ACC112 (cell line): ENCODE measurements around the gene OSM.

Experiments used
- H2AFZ ChIP-seq: fragments of 200-600 bp; sonication (generic); one replicate; pipeline ENCODE4 v1.6.0; 2017; ENCODE audit warnings: antibody characterized with exemption, low read length; ENCODE audit not compliant: unreplicated experiment
- H3K27ac ChIP-seq: fragments of 200-600 bp; sonication (generic); 2 replicates; pipeline ENCODE4 v1.5.1; 2014; ENCODE audit warnings: low read depth, mild to moderate bottlenecking, antibody characterized with exemption, low read length, moderate library complexity
- H3K27me3 ChIP-seq: fragments of 200-600 bp; sonication (generic); 2 replicates; pipeline ENCODE4 v1.6.1; 2014; ENCODE audit warnings: mild to moderate bottlenecking, antibody characterized with exemption, low read length, moderate library complexity, mixed read lengths; ENCODE audit not compliant: insufficient read depth
- H3K36me3 ChIP-seq: fragments of 200-600 bp; sonication (generic); 2 replicates; pipeline ENCODE4 v1.6.1; 2016; ENCODE audit warnings: mild to moderate bottlenecking, antibody characterized with exemption, low read length, moderate library complexity, mixed read lengths; ENCODE audit not compliant: insufficient read depth
- H3K4me1 ChIP-seq: fragments of 200-600 bp; sonication (generic); one replicate; pipeline ENCODE4 v1.6.1; 2016; ENCODE audit warnings: low read length, mixed read lengths; ENCODE audit not compliant: insufficient read depth, unreplicated experiment, control insufficient read depth
- H3K4me3 ChIP-seq: fragments of 200-600 bp; sonication (generic); 2 replicates; pipeline ENCODE4 v1.5.1; 2014; ENCODE audit warnings: mild to moderate bottlenecking, low read depth, low read length
- H3K79me2 ChIP-seq: fragments of 200-600 bp; sonication (generic); one replicate; pipeline ENCODE4 v1.6.0; 2016; ENCODE audit warnings: low read length; ENCODE audit not compliant: control insufficient read depth, unreplicated experiment, insufficient read depth

Gene OSM

DNA sequence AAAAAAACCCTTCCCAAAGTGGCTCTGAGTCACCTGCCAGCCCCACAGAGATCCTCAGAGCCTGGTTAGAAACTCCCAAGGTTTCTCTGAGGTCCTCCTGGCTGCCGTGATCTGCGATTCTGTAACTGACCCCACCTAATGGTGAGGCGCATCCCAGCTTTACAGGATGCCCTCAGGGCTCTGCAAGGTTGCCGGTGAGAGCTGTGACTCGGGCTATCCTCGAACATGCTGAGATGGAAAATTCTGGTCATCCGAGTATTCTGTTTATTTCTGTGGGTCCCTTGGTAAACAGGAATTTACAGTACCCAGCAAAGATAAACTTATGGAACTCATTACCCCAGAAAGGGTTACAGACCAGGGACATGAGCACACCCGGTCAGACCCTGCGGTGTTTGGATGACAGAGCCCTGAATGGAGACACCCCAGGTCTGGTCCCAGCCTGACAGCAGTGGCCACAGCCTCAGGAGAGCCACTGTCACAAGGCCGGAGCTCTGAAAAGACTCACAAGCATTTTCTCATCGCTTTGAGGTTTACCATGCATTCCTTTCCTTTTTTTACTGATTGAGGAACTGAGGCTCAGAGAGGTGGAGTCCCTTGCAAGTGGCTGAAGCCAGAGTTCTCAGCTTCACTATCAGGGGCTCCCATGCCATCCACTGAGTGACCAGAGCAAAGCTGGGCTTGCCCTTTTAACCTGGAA is 42.3 kb downstream of the OSM start:
- Histone ChIP-seq H3K27ac (no peak overlapping the region; the same call in 1 of the 2 replicates), H3K4me3 (no peak overlapping the region), H3K27me3 (no peaks in the 10 kb centered on the region), H3K79me2 (no peaks in the 10 kb centered on the region), H2AFZ (no peak overlapping the region), H3K36me3 (no peaks in the 10 kb centered on the region), H3K4me1 (peaks cover 5% of the 10 kb centered on the region)

DNA sequence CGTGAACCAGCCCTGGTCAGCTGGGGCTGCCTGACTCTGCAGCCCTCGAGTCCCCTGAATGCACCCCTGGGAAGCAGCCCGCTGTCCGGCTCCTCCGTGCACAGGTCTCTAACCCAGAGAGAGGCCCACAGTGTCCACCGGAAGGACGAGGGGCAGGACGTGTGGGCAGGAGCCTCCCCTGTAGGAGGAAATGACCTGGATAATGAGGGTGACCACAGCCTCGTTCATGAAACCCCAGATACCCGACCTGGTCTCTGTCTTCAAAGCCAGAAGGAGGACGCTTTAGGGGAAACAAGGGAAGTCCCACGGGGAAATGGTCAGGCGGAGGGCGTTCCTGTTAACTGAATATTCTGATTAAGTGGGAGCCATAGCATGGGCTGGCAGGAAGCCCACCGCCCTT is 43.3 kb downstream of the OSM start:
- Histone ChIP-seq H3K4me1 (peaks cover 5% of the 10 kb centered on the region), H3K4me3 (no peak overlapping the region), H2AFZ (no peak overlapping the region), H3K27me3 (no peaks in the 10 kb centered on the region), H3K27ac (no peak overlapping the region), H3K79me2 (no peaks in the 10 kb centered on the region), H3K36me3 (no peaks in the 10 kb centered on the region)

DNA sequence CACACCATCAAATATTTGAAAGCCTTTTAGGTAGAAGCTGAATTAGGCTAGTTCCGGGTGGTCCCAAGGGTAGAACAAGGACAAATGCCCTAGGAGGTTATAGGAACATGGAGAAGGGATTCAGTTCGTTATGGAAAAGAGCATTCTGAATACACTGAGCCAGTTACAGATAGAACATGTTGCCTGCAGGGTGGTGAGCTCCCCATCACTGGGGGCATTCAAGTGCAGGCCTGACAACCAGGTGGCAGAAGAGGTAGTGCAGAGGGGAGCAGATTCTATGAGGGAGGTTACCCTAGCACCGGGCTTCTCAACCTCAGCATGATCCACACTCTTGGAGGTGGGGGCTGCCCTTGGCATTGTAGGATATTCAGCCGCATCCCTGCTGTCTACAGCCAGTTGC is 44.3 kb downstream of the OSM start:
- no peak overlapping the region for H2AFZ ChIP-seq
- no peaks in the 10 kb centered on the region for H3K27me3 ChIP-seq
- H3K27ac ChIP-seq: no peak overlapping the region
- no peaks in the 10 kb centered on the region for H3K79me2 ChIP-seq
- no peak overlapping the region for H3K4me3 ChIP-seq
- H3K4me1 ChIP-seq: peaks cover 14% of the 10 kb centered on the region
- H3K36me3 ChIP-seq: no peaks in the 10 kb centered on the region

DNA sequence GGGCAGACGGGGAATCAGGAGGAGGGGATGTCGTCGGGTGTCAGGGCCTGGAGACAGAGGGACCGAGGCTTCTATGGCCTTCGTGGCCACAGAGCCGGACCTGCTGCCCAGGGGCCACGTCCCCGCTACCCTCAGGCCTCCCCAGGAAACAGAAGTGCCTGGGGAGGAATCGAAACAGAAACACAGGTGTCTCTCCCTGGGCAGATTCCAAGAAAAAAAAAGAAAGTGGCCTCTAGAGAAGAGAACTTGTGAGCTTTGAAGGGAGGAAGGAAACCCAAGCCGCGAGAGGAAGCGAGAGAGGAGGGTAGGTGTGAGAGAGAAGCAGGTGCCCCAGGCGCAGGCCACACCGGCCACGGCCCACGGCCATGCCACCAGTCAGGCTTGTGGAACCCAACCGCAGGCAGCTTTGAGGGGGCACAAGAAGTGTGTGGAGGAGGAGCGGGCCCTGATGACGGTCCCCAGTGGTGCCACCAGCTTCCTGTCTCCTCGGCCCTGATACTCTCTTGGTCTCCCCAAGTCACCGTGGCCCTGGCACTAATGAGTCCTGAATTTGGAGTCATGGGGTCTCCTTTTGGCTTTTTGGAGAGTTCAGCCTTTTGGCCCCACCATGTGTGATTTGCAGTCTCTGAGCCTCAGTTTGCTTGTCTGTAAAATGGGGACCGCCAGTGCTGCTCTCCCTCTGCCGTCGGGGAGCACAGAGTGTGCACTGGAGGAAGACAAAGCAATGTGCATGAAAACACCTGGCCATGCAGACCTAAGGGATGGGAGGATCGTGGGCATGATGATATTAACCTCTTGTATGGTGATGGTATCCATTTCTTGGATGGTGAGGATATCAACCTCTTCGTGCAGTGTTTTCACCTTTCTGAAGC is 45.3 kb downstream of the OSM start:
- no peak overlapping the region for H3K27ac ChIP-seq
- H3K27me3 ChIP-seq: no peaks in the 10 kb centered on the region
- no peaks in the 10 kb centered on the region for H3K36me3 ChIP-seq
- no peak overlapping the region for H3K4me3 ChIP-seq
- H3K4me1 ChIP-seq: peaks cover 14% of the 10 kb centered on the region
- H2AFZ ChIP-seq: no peak overlapping the region
- H3K79me2 ChIP-seq: no peaks in the 10 kb centered on the region

DNA sequence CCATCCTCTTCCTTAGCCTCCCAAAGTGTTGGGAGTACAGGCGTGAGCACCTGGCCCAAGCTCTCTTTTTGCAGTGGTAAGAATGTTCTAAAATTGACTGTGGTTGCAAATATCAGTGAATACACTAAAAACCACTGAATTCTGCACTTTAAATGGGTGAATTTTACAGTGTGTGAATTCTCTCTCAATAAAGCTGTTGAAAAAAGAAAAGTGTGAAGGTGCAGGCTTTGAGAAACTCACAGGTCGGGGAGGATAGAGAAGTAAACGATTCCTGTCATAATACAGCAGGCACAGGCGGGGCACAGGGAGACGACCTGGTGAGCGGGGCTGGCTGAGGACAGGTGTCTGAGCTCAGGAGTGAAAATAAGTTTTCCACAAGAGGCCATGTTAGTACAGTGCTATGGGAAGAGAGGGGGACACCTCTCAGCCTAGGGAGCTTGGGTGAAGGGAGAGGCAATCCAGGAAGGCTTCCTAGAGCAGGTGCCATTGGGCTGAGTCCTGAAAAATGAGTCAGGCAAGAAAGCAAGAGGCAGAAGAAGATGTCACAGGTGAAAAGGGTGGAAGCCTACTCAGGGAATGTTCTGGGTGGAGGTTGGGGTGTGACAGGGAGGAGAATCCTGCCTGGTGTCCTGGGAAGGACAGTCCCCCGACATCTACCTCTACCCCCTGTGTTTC is 46.2 kb downstream of the OSM start:
- Histone ChIP-seq H3K36me3 (no peaks in the 10 kb centered on the region), H2AFZ (no peak overlapping the region), H3K4me1 (peaks cover 14% of the 10 kb centered on the region), H3K4me3 (no peak overlapping the region), H3K79me2 (no peaks in the 10 kb centered on the region), H3K27me3 (no peaks in the 10 kb centered on the region), H3K27ac (no peak overlapping the region)

DNA sequence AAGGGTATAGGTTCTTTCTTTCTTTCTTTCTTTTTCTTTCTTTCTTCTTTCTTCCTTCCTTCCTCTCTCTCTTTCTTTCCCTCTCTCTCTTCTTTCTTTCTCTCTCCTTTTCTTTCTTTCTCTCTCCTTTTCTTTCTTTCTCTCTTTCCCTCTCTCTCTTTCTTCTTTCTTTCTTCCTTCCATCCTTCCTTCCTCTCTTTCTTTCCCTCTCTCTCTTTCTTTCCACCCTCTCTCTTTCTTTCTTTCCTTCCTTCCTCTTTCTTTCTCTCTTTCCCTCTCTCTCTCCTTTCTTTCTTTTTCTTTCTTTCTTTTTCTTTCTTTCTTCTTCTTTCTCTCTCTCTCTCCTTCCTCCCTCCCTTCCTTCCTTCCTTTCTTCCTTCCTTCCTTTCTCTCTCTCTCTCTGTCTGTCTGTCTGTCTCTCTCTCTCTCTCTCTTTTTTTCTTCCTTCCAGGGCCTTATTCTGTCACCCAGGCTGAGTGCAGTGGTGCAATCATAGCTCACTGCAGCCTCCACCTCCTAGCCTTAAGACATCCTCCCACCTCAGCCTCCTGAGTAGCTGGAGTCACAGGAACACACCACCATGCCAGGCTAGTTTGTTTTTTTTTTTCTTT is 46.9 kb downstream of the OSM start:
- Histone ChIP-seq H3K27ac (no peak overlapping the region), H3K79me2 (no peaks in the 10 kb centered on the region), H3K4me1 (peaks cover 14% of the 10 kb centered on the region), H3K27me3 (no peaks in the 10 kb centered on the region), H2AFZ (no peak overlapping the region), H3K4me3 (no peak overlapping the region), H3K36me3 (no peaks in the 10 kb centered on the region)

DNA sequence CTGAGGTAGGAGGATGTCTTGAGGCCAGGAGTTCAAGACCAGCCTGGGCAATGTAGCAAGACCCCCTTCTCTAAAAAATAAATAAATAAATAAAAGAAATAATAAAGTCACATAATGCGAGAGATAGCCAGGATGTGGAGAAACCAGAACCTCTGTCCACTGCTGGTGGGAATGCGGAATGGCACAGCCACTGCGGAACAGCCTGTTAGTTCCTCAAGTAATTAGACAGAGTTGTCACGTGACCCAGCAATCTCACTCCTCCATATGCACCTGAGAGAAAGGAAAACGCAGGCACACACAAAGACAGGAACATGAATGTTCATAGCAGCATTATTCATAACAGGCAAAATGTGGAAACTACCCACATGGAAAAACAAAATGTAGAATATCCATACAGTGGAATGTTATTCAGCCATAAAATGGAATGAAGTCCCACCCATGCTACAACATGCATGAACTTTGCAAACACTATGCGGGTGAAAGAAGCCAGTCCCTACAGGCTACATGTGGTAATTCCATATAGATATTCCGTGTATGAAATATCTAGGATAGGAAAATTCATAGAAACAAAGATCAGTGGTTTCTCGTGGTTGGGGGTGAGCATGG is 47.5 kb downstream of the OSM start:
- H3K79me2 ChIP-seq: no peaks in the 10 kb centered on the region
- no peak overlapping the region for H3K4me3 ChIP-seq
- H2AFZ ChIP-seq: no peak overlapping the region
- H3K36me3 ChIP-seq: no peaks in the 10 kb centered on the region
- no peak overlapping the region for H3K27ac ChIP-seq
- H3K4me1 ChIP-seq: peaks cover 10% of the 10 kb centered on the region
- no peaks in the 10 kb centered on the region for H3K27me3 ChIP-seq

DNA sequence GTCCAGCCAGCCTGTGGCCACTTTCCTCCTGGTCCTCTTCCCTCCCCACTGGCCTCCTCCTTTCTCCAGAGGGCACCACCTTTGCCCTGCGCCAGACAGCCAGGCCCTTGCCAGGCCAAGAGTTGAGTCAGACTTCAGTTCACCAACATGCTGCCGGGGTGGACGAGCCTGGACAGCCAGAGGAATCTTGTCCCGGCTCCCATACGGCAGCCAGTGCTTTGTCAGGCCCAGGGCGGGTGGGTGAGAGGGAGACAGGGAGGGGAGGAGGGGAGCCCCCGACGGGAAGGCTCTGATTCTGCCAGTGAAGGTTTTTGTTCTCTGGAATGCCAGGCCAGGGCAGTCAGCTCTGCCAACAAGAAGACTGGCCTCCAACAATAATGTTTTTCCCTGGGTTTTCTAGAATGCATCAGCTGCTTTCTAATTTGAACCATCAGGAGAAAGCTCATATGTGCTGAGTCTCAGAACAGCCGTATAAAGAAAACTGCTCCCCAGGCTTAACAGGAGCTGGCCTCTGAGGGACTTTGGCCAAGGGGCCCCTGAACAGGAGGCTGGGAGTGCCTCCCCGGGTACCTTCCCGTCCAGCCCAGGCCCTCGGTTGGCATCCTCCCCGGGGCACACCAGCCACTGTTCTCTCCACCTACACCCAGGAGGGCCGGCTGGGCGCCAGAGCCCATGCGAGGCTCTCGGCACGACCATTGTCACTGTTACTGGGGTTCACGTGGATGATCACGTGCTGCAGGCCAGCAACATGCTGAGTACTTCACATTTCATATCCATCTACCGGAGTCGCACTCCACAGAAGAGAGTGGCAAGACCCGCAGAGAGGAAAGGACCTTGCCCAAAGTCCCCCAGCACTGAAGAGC is 48.7 kb downstream of the OSM start:
- Histone ChIP-seq H3K36me3 (no peaks in the 10 kb centered on the region), H3K79me2 (no peaks in the 10 kb centered on the region), H3K27ac (peak overlapping the region; percentile 32; the same call in 1 of the 2 replicates), H3K4me1 (peaks cover 17% of the 10 kb centered on the region), H3K27me3 (no peaks in the 10 kb centered on the region), H2AFZ (peak overlapping the region; percentile 25), H3K4me3 (no peak overlapping the region)

DNA sequence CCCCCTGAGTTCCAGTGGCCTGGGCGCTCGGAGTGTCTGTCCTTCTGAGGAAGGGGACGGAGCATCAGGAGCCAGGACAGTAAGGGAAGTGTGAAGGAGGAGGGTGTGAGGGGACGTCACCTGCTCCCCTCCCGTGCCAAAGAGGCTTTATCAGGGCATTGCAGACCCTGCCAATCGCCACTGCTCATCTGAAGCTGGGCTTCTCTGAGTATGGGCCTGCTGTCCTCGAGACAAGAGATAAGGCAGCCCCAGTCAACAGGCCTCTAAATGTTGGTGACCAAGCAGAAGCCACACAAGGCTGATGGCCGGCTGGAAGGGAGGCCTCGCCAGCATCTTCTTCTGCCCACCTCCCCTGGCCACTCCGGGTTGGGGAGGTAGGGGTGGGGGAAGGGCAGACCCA is 49.9 kb downstream of the OSM start:
- H3K27ac ChIP-seq: no peak overlapping the region
- H3K4me1 ChIP-seq: peaks cover 24% of the 10 kb centered on the region
- H3K4me3 ChIP-seq: no peak overlapping the region
- H3K27me3 ChIP-seq: no peaks in the 10 kb centered on the region
- H2AFZ ChIP-seq: no peak overlapping the region
- H3K79me2 ChIP-seq: no peaks in the 10 kb centered on the region
- no peaks in the 10 kb centered on the region for H3K36me3 ChIP-seq
